Measurements from ENCODE around the gene PCDHA4.
A peak's percentile ranks its signal among the peaks of the same experiment; 100 is the strongest.
"Not testable (repeated sequence)": the region's sequence is repeated elsewhere in the genome, so short reads cannot be mapped to it uniquely, and the experiment has no call there.

Gene PCDHA4

DNA sequence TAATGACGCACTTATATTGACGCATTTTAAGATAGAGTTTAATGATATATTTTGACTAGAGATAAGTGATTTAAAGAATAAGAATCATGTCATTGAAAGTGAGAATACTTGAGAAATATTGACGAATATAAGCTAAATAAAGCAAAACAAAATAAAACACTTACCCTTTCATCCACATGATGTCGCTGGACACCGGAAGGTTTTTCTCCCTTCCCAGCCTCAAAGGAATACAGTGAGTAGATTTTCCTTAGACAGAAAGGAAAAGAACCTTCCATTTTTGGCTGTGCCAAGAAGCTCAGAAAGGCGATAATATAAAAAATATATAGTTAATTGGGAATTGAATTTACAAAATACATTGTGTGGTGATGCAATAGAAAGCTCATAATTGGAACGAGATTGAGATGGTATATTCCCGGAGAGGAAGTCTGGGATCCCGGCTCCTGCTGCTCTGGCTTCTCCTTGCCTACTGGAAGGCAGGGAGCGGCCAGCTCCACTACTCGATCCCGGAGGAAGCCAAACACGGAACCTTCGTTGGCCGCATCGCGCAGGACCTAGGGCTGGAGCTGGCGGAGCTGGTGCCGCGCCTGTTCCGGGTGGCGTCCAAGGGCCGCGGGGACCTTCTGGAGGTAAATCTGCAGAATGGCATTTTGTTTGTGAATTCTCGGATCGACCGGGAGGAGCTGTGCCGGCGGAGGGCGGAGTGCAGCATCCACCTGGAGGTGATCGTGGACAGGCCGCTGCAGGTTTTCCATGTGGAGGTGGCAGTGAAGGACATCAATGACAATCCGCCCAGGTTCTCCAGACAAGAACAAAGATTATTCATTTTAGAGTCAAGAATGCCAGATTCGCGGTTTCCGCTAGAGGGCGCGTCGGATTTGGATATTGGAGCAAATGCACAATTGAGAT is 14.8 kb downstream of the PCDHA4 start, which contains the start of gene PCDHA5:
PCDHA5 (plus strand) TSS at position 239 of the 906 bp plus-strand sequence.
- DNase-seq (ENCODE audit: low spot score), result no peak

- DNase-seq (ENCODE audit: low spot score), result no peak
Observed at GRCh38 chr5:140822281-140822629, 15.4 kb downstream of the PCDHA4 start.

DNA sequence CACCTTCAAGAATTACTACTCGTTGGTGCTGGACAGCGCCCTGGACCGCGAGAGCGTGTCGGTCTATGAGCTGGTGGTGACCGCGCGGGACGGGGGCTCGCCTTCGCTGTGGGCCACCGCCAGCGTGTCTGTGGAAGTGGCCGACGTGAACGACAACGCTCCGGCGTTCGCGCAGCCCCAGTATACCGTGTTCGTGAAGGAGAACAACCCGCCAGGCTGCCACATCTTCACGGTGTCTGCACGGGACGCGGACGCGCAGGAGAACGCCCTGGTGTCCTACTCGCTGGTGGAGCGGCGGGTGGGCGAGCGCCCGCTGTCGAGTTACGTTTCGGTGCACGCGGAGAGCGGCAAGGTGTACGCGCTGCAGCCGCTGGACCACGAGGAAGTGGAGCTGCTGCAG is 16.1 kb downstream of the PCDHA4 start:
- DNase-seq (ENCODE audit: low spot score), result not testable (repeated sequence)

- DNase-seq (ENCODE audit: low spot score), result no peak
Observed at GRCh38 chr5:140823475-140823874, 16.6 kb downstream of the PCDHA4 start.

DNA sequence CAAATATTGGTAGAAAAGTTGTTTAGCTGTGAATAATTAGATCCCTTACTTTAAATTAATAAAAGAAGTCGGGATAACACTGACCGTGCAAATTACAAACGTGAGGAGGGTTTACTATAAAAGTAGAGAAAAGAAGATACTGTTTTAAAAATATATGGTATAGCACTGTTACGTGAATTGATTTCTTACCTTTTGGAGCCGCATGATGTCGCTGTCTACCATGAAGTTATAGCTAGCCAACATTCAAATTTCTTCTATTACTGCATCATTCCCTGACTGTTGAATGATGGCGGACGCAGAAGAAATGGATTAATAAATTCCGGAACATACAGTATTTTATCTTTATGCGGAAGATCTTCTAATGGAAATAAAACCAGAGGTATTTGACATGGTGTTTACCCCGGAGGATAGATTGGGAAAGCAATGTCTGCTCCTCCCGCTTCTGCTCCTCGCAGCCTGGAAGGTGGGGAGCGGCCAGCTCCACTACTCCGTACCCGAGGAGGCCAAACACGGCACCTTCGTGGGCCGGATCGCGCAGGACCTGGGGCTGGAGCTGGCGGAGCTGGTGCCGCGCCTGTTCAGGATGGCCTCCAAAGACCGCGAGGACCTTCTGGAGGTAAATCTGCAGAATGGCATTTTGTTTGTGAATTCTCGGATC is 21.0 kb downstream of the PCDHA4 start, which contains the start of gene PCDHA6:
PCDHA6 (plus strand) TSS at position 257 of the 658 bp plus-strand sequence; CDS start at position 389, 132 bp downstream.
- no peak for DNase-seq (ENCODE audit: low spot score)

DNA sequence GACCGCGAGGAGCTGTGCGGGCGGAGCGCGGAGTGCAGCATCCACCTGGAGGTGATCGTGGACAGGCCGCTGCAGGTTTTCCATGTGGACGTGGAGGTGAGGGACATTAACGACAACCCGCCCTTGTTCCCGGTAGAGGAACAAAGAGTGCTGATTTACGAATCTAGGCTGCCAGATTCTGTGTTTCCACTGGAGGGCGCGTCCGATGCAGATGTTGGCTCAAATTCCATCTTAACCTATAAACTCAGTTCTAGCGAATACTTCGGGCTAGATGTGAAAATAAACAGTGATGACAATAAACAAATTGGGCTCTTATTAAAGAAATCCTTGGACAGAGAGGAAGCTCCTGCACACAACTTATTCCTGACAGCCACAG is 21.5 kb downstream of the PCDHA4 start:
- no peak for DNase-seq (ENCODE audit: low spot score)

DNA sequence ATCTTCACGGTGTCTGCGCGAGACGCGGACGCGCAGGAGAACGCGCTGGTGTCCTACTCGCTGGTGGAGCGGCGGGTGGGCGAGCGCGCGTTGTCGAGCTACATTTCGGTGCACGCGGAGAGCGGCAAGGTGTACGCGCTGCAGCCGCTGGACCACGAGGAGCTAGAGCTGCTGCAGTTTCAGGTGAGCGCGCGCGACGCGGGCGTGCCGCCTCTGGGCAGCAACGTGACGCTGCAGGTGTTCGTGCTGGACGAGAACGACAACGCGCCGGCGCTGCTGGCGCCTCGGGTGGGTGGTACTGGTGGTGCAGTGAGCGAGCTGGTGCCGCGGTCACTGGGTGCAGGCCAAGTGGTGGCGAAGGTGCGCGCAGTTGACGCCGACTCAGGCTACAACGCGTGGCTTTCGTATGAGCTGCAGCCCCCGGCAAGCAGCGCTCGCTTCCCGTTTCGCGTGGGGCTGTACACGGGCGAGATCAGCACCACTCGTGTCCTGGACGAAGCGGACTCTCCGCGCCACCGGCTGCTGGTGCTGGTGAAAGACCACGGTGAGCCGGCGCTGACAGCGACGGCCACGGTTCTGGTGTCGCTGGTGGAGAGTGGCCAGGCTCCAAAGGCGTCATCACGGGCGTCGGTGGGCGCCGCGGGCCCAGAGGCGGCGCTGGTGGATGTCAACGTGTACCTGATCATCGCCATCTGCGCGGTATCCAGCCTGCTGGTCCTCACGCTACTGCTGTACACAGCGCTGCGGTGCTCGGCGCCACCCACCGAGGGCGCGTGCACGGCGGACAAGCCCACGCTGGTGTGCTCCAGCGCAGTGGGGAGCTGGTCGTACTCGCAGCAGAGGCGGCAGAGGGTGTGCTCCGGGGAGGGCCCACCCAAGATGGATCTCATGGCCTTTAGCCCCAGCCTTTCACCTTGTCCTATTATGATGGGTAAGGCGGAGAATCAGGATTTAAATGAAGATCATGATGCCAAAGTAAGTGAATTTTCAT is 22.9 kb downstream of the PCDHA4 start:
- not testable (repeated sequence) for DNase-seq (ENCODE audit: low spot score)

DNA sequence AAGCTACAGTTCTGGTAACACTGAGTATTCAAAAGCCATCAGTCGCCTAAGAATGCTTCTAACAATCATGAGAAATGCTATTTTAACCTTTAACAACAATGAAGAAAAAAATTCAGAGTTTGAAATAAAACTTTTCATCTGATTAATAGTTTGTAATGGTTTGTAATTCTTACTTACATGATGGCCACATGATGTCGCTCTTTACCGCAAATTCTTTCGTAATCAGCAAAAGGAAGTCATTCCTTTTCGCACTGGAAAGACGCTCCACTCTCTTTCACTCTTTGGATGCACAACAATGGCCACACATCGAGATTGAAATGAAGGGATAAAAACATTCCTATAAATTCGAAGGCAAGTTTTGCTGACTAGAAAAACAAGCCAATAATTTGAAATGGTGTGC is 27.1 kb downstream of the PCDHA4 start, which contains the start of gene PCDHA7:
PCDHA7 (plus strand) TSS at position 277 of the 400 bp plus-strand sequence; CDS start at position 392, 115 bp downstream.
- no peak for DNase-seq (ENCODE audit: low spot score)

DNA sequence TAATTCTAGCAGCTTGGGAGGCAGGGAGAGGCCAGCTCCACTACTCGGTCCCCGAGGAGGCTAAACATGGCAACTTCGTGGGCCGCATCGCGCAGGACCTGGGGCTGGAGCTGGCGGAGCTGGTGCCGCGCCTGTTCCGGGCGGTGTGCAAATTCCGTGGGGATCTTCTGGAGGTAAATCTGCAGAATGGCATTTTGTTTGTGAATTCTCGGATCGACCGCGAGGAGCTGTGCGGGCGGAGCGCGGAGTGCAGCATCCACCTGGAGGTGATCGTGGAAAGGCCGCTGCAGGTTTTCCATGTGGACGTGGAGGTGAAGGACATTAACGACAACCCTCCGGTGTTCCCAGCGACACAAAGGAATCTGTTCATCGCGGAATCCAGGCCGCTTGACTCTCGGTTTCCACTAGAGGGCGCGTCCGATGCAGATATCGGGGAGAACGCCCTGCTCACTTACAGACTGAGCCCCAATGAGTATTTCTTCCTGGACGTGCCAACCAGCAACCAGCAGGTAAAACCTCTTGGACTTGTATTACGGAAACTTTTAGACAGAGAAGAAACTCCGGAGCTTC is 27.7 kb downstream of the PCDHA4 start:
- DNase-seq (ENCODE audit: low spot score), result not testable (repeated sequence)

- DNase-seq (ENCODE audit: low spot score), result no peak
Observed at GRCh38 chr5:140835622-140836510, 29.0 kb downstream of the PCDHA4 start.

- DNase-seq (ENCODE audit: low spot score), result peak; percentile 60
Observed at GRCh38 chr5:140840978-140841962, 34.4 kb downstream of the PCDHA4 start, which contains the start of gene PCDHA8. TSS of gene PCDHA8 (plus strand) at chr5:140841187. CDS start at chr5:140841322, 135 bp downstream.

- no peak for DNase-seq (ENCODE audit: low spot score)
Observed at GRCh38 chr5:140842798-140843733, 36.2 kb downstream of the PCDHA4 start.

DNA sequence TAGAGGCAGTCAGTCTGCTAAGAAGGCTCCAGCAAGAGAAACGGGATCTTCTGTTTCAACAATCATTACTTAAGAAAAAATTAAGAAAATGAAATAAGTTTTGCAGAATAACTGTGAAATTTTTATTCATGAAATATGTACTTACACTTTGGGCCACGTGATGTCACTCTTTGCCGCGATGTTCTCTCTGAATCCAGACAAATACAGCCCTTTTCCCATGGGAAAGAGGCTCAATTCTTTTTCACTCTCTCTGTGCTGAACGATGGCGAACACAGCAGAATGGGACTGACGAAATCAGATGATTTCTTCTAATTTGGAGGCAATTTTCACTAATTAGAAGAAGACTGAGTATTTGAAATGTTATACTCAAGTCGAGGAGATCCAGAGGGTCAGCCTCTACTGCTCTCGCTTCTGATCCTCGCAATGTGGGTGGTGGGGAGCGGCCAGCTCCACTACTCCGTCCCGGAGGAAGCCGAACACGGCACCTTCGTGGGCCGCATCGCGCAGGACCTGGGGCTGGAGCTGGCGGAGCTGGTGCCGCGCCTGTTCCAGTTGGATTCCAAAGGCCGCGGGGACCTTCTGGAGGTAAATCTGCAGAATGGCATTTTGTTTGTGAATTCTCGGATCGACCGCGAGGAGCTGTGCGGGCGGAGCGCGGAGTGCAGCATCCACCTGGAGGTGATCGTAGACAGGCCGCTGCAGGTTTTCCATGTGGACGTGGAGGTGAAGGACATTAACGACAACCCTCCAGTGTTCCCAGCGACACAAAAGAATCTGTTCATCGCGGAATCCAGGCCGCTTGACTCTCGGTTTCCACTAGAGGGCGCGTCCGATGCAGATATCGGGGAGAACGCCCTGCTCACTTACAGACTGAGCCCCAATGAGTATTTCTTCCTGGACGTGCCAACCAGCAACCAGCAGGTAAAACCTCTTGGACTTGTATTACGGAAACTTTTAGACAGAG is 41.6 kb downstream of the PCDHA4 start, which contains the start of gene PCDHA9:
PCDHA9 (plus strand) TSS at position 244 of the 964 bp plus-strand sequence; CDS start at position 358, 114 bp downstream.
- DNase-seq (ENCODE audit: low spot score), result not testable (repeated sequence)

DNA sequence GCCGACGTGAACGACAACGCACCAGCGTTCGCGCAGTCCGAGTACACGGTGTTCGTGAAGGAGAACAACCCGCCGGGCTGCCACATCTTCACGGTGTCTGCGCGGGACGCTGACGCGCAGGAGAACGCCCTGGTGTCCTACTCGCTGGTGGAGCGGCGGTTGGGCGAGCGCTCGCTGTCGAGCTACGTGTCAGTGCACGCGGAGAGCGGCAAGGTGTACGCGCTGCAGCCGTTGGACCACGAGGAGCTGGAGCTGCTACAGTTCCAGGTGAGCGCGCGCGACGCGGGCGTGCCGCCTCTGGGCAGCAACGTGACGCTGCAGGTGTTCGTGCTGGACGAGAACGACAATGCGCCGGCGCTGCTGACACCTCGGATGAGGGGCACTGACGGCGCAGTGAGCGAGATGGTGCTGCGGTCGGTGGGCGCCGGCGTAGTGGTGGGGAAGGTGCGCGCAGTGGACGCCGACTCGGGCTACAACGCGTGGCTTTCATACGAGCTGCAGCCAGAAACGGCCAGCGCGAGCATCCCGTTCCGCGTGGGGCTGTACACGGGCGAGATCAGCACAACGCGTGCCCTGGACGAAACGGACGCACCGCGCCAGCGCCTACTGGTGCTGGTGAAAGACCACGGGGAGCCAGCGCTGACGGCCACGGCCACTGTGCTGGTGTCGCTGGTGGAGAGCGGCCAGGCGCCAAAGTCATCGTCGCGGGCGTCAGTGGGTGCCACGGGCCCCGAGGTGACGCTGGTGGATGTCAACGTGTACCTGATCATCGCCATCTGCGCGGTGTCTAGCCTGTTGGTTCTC is 43.2 kb downstream of the PCDHA4 start:
- not testable (repeated sequence) for DNase-seq (ENCODE audit: low spot score)
